HG03064 (cell line): ENCODE data around the gene SFRP4.

Experiments
- ATAC-seq: cut with Tn5 transposase; IDR thresholded peaks from one replicate; pipeline ENCODE4 v1.9.1; 2021; ENCODE audit warnings: low read depth; ENCODE audit not compliant: unreplicated experiment

SFRP4 gene

DNA sequence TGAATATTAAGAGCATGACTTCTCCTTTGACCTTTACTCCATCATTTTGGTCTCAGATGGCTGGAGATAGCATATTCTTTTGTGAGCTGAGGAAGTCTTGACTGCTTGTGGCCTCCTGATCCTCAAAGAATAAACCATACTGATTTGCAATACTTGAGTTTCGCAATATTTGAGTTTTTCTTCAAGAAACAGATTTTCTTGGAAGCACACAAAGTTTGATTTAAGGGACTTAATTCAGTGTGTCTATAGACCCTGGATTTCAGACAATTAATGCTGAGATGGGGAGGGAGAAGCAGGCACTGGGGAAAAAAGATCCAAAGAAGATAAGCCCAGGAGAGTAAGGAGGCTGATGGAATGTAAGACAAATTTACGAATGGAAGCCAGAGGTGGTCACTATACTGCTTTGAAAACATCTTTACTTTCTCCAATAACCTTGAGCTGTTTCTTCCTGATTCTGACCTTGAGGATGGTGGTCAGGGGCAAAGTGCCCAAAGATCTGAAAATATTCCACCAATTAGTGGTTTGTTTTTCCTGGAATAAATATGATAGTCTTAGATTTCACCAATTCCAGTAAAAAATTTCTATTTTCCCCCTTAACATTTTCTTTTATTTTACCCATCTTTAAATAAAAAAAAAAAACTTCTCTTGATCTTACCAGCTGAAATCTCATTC lies 11.3 kb upstream of the SFRP4 start:
- ATAC-seq = no peak

- no peak for ATAC-seq
Observed at GRCh38 chr7:37925620-37926019, 9.0 kb upstream of the SFRP4 start.

GRCh38 chr7:37924491-37925041 lies 7.9 kb upstream of the SFRP4 start:
- no peak for ATAC-seq

GRCh38 chr7:37923996-37924395 lies 7.4 kb upstream of the SFRP4 start:
- no peak for ATAC-seq

GRCh38 chr7:37921876-37922275 lies 5.3 kb upstream of the SFRP4 start:
- no peak for ATAC-seq

- ATAC-seq = peak; percentile 55
Observed at GRCh38 chr7:37920849-37921805, 4.5 kb upstream of the SFRP4 start.

DNA sequence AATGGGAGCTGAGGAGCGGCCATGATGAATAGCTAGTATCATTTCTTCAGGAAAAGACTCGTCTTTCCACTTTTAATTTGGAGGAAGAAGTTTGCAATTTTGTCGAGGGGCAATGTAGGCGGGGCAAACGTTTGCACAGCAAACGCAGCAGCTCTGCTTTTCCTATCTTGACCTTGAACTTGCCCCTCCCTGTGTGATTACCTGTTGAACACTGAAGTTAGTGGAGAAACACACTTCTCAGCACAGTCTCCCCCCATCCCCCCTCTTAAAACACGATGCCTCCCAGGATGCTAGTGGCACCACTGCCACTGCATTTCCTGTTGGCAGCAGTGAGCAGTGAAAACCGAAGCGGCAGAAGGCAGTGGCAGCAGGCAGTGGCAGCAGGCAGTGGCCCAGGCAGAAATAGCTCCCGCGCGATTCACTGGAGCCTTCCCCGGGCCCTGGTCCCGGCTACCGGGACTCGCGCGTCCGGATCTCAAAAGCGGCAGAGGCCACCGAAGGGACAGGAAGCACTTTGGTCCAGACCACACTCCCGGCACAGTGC lies 3.8 kb upstream of the SFRP4 start, which contains the start of gene EPDR1:
EPDR1 (plus strand) TSS at position 336 of the 544 bp plus-strand sequence. CDS start 300 bp downstream, outside the sequence.
- ATAC-seq = peak; percentile 51

GRCh38 chr7:37918526-37918925 lies 1.9 kb upstream of the SFRP4 start:
- ATAC-seq = no peak

- ATAC-seq = no peak
Observed at GRCh38 chr7:37916017-37916672, 472 bp downstream of the SFRP4 start.

- ATAC-seq = no peak
Observed at GRCh38 chr7:37915438-37915837, 1.2 kb downstream of the SFRP4 start.

- no peak for ATAC-seq
Observed at GRCh38 chr7:37912756-37913155, 3.9 kb downstream of the SFRP4 start.

DNA sequence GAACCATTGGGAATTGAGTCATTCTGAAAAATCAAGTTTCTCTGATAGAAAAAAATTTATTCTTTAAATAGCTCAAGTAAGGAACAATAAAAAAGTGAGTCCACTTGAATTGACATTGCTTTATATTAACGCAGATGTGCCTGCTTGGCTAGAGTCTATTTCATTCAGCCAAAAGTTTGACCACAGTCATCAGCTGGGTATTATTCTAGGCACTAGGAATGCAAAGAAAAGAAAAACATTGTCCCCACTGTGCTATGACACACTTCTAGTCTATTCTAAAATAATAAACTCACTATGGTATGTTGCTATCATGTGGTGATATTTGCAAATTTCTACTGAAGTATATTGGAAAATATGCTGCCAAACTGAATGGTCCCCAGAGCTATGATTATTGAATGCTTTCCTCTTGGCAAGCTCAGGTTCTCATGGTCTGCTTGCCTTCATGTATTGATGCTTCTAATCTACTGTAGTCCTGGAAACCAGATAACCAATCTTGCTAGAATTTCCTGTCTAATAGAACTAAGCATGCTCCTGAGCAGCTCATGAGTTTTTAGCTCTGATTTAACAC lies 8.3 kb downstream of the SFRP4 start:
- ATAC-seq = no peak

DNA sequence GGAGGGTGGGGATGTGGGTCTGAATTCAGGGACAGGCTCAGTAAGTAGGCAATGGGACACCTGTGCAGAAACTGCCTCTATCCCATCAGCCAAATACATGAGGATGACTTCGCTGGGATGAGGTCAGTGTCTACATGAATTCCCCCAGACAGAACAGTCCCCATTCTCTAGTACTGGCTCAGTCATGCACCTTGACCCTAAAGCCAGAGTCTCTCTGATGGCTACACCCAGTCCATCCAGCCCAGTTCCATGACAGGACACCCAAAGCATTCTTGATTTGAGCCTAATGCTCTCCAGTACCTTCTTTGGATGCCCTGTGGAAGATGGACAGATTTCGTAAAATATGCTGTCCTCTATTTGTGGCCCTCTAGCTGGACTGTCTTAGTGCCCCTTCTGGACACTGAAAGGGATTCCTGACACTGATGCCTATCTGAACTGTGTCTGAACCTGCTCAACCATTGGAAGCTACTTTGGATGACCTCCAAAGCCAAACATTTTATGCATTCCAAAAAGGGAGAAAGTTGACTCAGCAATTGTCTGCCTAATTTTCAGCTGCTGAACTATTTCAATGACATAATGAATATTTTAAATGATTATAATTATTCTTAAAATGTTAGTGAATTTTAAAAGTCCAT lies 14.6 kb downstream of the SFRP4 start:
- ATAC-seq = no peak

DNA sequence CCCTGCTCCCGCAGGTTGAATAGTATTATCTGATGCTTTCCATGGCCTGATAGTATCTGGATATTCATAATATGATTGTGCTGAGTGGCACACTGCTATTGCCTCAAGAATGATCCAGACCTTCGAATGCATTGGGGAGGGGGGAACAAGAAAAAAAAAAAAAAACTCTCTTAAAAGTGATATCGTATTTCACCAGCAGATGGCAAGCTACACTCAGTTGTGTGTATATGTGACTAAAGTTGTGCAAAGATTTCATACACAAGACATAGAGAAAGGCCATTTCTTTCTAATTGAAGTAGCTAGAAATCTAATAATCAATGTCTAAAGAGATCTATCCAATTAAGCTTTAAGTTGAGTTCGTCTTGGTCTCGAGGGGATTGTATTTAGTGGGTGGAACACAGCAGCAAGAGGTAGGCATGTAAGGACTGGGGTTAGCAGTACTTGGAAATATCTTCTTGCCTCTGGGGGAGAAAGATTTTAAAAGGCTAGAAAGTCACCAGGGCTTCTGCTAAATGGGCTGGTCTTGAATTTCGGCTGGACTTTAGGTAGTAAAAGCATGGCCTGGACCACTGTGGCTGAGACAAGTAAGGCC lies 15.3 kb downstream of the SFRP4 start:
- ATAC-seq = no peak

GRCh38 chr7:37899712-37900247 lies 16.8 kb downstream of the SFRP4 start:
- ATAC-seq = no peak

DNA sequence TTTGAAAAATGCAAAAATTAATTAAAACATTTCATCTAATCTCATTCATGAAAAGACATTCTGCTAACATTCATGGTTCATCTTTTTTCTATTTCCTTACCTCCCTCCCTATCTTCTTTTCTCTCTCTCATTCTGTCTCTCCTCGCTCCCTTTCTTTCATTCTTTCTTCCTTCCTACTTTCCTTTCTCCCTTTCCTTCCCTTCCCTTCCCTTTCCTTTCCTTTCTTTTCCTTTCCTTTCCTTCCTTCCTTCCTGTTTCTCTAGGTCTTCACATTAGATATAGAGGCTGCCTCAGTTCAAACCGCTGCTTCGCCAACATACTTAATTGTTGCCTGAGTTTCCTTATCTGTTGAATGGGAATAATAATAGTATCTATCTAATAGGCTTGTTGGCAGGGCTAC lies 21.9 kb downstream of the SFRP4 start:
- ATAC-seq = no peak

DNA sequence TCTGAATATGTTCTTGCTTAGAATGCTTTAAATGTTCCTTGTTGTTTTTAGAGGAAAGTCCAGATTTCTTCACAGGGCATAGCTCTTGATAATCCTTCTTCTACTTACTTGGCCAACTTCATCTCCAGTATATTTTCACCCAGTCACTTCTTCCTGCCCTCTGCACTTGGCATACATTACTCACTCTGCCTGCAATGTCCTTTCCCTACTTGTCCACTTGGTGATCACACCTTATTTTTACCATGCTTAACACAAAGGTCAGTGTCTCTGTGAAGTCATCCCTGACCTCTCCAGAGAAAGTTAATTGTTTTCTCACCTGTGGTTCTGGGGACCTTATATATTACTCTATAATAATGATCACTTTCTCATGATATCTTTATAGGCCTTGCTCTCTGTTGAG lies 23.3 kb downstream of the SFRP4 start:
- no peak for ATAC-seq

GRCh38 chr7:37882086-37882485 lies 34.5 kb downstream of the SFRP4 start:
- ATAC-seq = no peak
